Neural cell (in vitro differentiated cells): ENCODE data around the gene PBRM1. TPM values are rescaled to one million over a fixed set of nuclear protein-coding genes. Genes with fewer than 3 reads are reported as not detected.
"Not testable (repeated sequence)": the region's sequence is repeated elsewhere in the genome, so short reads cannot be mapped to it uniquely, and the experiment has no call there.

Experiments used
- H2AFZ ChIP-seq: fragments of 200-600, 300-800 bp; sonication (generic), shearing (Covaris generic); 2 replicates; pipeline ENCODE4 v1.6.0; 2014; ENCODE audit warnings: low read depth, mild to moderate bottlenecking, antibody characterized with exemption, low read length, moderate library complexity
- H3F3A ChIP-seq: fragments of 200-600 bp; shearing (Covaris generic); 2 replicates; pipeline ENCODE4 v1.6.1; 2016; ENCODE audit warnings: mild to moderate bottlenecking, moderate library complexity, mixed read lengths, antibody characterized with exemption, low read length; ENCODE audit not compliant: insufficient read depth, poor library complexity, severe bottlenecking
- H3K27ac ChIP-seq: fragments of 200-600, 300-800 bp; sonication (generic), shearing (Covaris generic); 2 replicates; pipeline ENCODE4 v1.5.1; 2014; ENCODE audit warnings: mild to moderate bottlenecking, low read length, moderate library complexity
- H3K27me3 ChIP-seq: fragments of 300-800, 200-600 bp; sonication (generic), shearing (Covaris generic); 2 replicates; pipeline ENCODE4 v1.6.0; 2014; ENCODE audit warnings: mild to moderate bottlenecking, low read depth, low read length, moderate library complexity; ENCODE audit not compliant: insufficient read depth
- H3K36me3 ChIP-seq: fragments of 300-800, 200-600 bp; sonication (generic), shearing (Covaris generic); 2 replicates; pipeline ENCODE4 v1.5.1; 2014; ENCODE audit warnings: mild to moderate bottlenecking, antibody characterized with exemption, low read length, moderate library complexity; ENCODE audit not compliant: insufficient read depth
- H3K4me2 ChIP-seq: fragments of 300-800, 200-600 bp; sonication (generic), shearing (Covaris generic); 2 replicates; pipeline ENCODE4 v1.6.0; 2014; ENCODE audit warnings: mild to moderate bottlenecking, low read length
- H3K4me3 ChIP-seq: fragments of 300-800, 200-600 bp; sonication (generic), shearing (Covaris generic); 2 replicates; pipeline ENCODE4 v1.5.1; 2014; ENCODE audit warnings: mild to moderate bottlenecking, low read length, moderate library complexity
- H3K79me2 ChIP-seq: fragments of 200-600 bp; shearing (Covaris generic); replicated peaks from 2 replicates; pipeline ENCODE4 v1.6.0; 2014; ENCODE audit warnings: mild to moderate bottlenecking, low read length, moderate library complexity; ENCODE audit not compliant: insufficient read depth
- H3K9ac ChIP-seq: fragments of 300-800, 200-600 bp; sonication (generic), shearing (Covaris generic); 2 replicates; pipeline ENCODE4 v1.6.1; 2016; ENCODE audit warnings: mild to moderate bottlenecking, low read length, mixed read lengths
- H3K9me2 ChIP-seq: fragments of 200-600 bp; shearing (Covaris generic); 2 replicates; pipeline ENCODE4 v1.6.1; 2016; ENCODE audit warnings: mild to moderate bottlenecking, low read length, mixed read lengths; ENCODE audit not compliant: insufficient read depth
- H3K9me3 ChIP-seq: fragments of 200-600, 300-800 bp; sonication (generic), shearing (Covaris generic); 2 replicates; pipeline ENCODE4 v1.6.1; 2016; ENCODE audit warnings: mild to moderate bottlenecking, mixed run types, low read length, moderate library complexity, mixed read lengths
- H4K20me1 ChIP-seq: fragments of 200-600 bp; shearing (Covaris generic); 2 replicates; pipeline ENCODE4 v1.6.1; 2016; ENCODE audit warnings: mild to moderate bottlenecking, mixed run types; ENCODE audit not compliant: insufficient read depth
- CTCF ChIP-seq: fragments of 450-650 bp; IDR thresholded peaks from 2 replicates; pipeline ENCODE4 v1.5.1; 2014; ENCODE audit warnings: antibody characterized with exemption, mild to moderate bottlenecking, moderate library complexity; ENCODE audit not compliant: poor library complexity, severe bottlenecking
- EP300 ChIP-seq: fragments of 450-650 bp; conservative IDR thresholded peaks from 2 replicates; pipeline ENCODE4 v1.6.1; 2014; ENCODE audit warnings: antibody characterized with exemption, mild to moderate bottlenecking, moderate library complexity; ENCODE audit not compliant: poor library complexity, severe bottlenecking
- EZH2 ChIP-seq: fragments of 200-600, 300-800 bp; shearing (Covaris generic), sonication (generic); IDR thresholded peaks from 2 replicates; pipeline ENCODE4 v1.6.1; 2014; ENCODE audit warnings: antibody characterized with exemption, low read length, borderline replicate concordance, mild to moderate bottlenecking; ENCODE audit not compliant: insufficient read depth, poor library complexity, severe bottlenecking
- MXI1 ChIP-seq: fragments of 450-650 bp; conservative IDR thresholded peaks from 2 replicates; pipeline ENCODE4 v1.6.1; 2014; ENCODE audit warnings: antibody characterized with exemption, mild to moderate bottlenecking; ENCODE audit not compliant: poor library complexity, severe bottlenecking
- POLR2AphosphoS5 ChIP-seq: IDR thresholded peaks from 2 replicates; pipeline ENCODE4 v1.6.1; 2012
- RAD21 ChIP-seq: fragments of 450-650 bp; conservative IDR thresholded peaks from 2 replicates; pipeline ENCODE4 v1.6.1; 2014; ENCODE audit warnings: antibody characterized with exemption, mild to moderate bottlenecking, moderate library complexity
- REST ChIP-seq: IDR thresholded peaks from 2 replicates; pipeline ENCODE4 v1.6.1; 2012; ENCODE audit warnings: borderline replicate concordance
- polyA plus RNA-seq: library from polyadenylated mRNA; depleted of rRNA; stranded (reverse); fragments of >200 nt; gene quantifications from 2 replicates; pipeline ENCODE4 v1.2.3, GENCODE V29; 2014

The PBRM1 gene
- polyA plus RNA-seq, 1 donor from 2014 or later: 66.6 TPM

GRCh38 chr3:52679199-52679538 is 6.5 kb downstream of the PBRM1 start:
- Histone ChIP-seq H3K9me3 (no peaks in the 10 kb centered on the region), H3K9me2 (no peaks in the 10 kb centered on the region), H3F3A (no peaks in the 10 kb centered on the region), H4K20me1 (no peaks in the 10 kb centered on the region), H2AFZ (no peak overlapping the region), H3K4me3 (no peak overlapping the region), H3K79me2 (peaks cover 48% of the 10 kb centered on the region), H3K4me2 (no peak overlapping the region), H3K9ac (no peak overlapping the region), H3K36me3 (peaks cover 3% of the 10 kb centered on the region), H3K27me3 (no peaks in the 10 kb centered on the region), H3K27ac (no peak overlapping the region)
- TF ChIP-seq MXI1: no peak
- TF ChIP-seq REST: no peak
- no peak for TF ChIP-seq RAD21
- no peak for TF ChIP-seq POLR2AphosphoS5
- no peak for TF ChIP-seq EZH2

- Histone ChIP-seq H2AFZ (no peak overlapping the region), H3F3A (no peaks in the 10 kb centered on the region), H3K9me3 (no peaks in the 10 kb centered on the region), H3K27me3 (no peaks in the 10 kb centered on the region), H4K20me1 (no peaks in the 10 kb centered on the region), H3K9ac (no peak overlapping the region), H3K36me3 (peaks cover 3% of the 10 kb centered on the region), H3K79me2 (peaks cover 41% of the 10 kb centered on the region), H3K4me3 (no peak overlapping the region), H3K4me2 (no peak overlapping the region), H3K27ac (no peak overlapping the region), H3K9me2 (no peaks in the 10 kb centered on the region)
- TF ChIP-seq CTCF (no peak), REST (no peak), MXI1 (no peak), EP300 (no peak), POLR2AphosphoS5 (no peak)
Observed at GRCh38 chr3:52678265-52679198, 7.2 kb downstream of the PBRM1 start.

- H3F3A ChIP-seq, H3K36me3 ChIP-seq, H3K27ac ChIP-seq, H3K9me2 ChIP-seq, H3K4me2 ChIP-seq, H3K9me3 ChIP-seq, H3K4me3 ChIP-seq, H3K27me3 ChIP-seq, H3K9ac ChIP-seq, H2AFZ ChIP-seq, H4K20me1 ChIP-seq: not testable (repeated sequence)
- peaks cover 26% of the 10 kb centered on the region for H3K79me2 ChIP-seq
Observed at GRCh38 chr3:52676201-52676600, 9.5 kb downstream of the PBRM1 start.
